C4-2B (cell line): ENCODE data around the gene THYN1.

ENCODE experiments used
- H3K27ac ChIP-seq: fragments of 450-650 bp; 2 replicates; pipeline ENCODE4 v1.5.1; 2017
- ZFX ChIP-seq: fragments of 450-650 bp; IDR thresholded peaks from 2 replicates; pipeline ENCODE4 v1.6.1; 2017
- TF ChIP-seq, protein P1 (sequence below): fragments of 450-650 bp; conservative IDR thresholded peaks from 2 replicates; pipeline ENCODE4 v1.5.1; 2017; ENCODE audit warnings: mild to moderate bottlenecking

Gene THYN1

DNA sequence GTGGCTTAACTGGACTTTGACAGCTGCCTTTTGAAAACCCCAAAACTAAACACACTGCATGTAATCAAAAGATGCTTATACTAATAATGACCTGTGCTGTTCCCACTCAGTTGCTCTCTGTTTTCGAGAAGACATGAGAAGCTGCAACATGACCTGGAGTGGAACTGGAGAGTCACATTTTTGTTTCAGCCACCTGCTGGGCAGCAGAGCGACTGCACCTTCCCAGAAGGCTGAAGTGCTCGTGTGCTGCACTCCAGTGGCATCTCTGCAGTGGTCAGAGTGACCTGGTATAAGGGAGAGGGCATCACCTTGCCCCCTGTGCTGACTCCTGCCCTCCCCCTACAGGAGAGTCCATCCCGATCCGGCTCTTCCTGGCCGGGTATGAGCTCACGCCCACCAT is 8.6 kb downstream of the THYN1 start:
- no peak overlapping the region for H3K27ac ChIP-seq
- TF ChIP-seq, protein P1, sequence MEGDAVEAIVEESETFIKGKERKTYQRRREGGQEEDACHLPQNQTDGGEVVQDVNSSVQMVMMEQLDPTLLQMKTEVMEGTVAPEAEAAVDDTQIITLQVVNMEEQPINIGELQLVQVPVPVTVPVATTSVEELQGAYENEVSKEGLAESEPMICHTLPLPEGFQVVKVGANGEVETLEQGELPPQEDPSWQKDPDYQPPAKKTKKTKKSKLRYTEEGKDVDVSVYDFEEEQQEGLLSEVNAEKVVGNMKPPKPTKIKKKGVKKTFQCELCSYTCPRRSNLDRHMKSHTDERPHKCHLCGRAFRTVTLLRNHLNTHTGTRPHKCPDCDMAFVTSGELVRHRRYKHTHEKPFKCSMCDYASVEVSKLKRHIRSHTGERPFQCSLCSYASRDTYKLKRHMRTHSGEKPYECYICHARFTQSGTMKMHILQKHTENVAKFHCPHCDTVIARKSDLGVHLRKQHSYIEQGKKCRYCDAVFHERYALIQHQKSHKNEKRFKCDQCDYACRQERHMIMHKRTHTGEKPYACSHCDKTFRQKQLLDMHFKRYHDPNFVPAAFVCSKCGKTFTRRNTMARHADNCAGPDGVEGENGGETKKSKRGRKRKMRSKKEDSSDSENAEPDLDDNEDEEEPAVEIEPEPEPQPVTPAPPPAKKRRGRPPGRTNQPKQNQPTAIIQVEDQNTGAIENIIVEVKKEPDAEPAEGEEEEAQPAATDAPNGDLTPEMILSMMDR = peak; percentile 46
- no peak for TF ChIP-seq ZFX

DNA sequence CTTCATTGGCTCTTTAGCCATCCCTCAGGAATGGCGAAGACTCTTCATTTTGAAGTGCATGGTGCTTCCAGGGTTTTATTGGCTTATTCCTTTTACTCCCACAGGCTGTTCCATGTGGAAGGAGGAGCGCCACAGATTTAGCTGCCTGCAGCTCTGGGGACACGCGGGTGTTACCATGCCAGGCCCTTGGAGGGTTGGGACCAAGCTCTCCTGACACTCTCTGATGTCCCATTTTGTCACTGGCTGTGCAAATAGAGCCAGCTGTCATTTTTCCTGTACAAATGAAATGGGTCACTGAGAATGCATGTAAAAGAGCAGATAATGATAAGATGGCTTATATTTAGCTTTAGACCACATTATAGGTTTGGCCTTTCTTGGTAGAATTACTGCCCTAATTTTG is 9.2 kb downstream of the THYN1 start:
- TF ChIP-seq, protein P1 = no peak
- TF ChIP-seq ZFX = no peak
- H3K27ac ChIP-seq = no peak overlapping the region

DNA sequence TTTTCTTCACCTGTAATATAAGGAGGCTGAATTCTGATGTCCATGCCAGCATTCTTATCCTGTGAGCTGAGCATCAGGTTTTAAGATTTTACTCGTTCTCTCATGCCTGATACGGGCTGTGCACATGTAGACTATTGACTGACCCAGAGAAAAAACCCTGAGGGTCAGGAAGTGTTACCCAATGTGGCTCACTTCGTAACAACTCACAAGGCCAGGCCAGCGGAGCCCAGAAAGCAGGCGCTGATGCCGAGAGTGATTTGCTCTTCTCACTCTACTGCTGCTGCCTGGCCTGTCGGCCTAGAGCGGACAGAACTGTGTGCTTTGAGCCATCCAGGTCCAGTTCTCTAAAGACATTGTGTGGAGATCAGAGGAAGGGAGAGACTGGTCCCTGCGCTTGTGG is 10.8 kb downstream of the THYN1 start:
- no peak overlapping the region for H3K27ac ChIP-seq

DNA sequence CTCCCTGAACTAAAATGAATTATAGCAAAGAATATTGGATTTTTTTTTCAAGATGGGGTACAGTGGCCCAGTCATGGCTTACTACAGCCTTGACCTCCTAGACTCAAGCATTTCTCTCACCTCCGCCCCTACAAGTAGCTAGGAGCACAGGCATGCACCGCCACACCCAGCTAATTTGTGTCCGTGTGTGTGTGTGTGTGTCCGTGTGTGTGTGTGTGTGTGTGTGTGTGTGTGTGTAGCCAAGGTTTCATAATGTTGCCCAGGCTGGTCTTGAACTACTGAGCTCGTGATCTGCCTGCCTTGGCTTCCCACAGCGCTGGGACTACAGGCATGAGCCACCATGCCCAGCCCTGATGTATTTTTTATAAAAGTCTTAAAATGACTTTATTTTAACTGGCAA is 12.6 kb downstream of the THYN1 start:
- no peak for TF ChIP-seq ZFX
- TF ChIP-seq, protein P1 = no peak
- H3K27ac ChIP-seq = no peak overlapping the region

More for the DNA sequence above, 10.8 kb downstream of the THYN1 start:
- TF ChIP-seq ZFX = no peak
- TF ChIP-seq, protein P1 = no peak

DNA sequence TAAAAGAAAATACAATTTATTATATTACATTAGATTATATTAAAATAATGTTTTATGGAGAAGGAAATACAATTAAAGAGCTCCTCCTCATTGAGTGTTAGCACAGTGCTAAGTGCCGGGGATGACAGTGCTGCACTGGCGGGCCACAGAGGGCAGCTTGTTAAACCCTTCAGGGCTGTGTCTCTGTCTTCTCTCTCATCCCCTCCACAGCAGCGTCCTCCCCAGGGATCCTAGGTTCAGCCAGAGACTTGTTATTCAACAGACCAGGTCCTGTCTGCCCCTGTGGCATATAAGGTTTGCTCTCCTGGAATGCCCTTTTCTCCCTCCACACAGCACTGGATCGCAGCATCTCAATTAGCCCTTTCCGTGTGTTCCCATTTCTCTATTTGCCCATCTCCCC is 14.2 kb downstream of the THYN1 start:
- TF ChIP-seq, protein P1 = no peak
- TF ChIP-seq ZFX = no peak
- H3K27ac ChIP-seq = no peak overlapping the region

DNA sequence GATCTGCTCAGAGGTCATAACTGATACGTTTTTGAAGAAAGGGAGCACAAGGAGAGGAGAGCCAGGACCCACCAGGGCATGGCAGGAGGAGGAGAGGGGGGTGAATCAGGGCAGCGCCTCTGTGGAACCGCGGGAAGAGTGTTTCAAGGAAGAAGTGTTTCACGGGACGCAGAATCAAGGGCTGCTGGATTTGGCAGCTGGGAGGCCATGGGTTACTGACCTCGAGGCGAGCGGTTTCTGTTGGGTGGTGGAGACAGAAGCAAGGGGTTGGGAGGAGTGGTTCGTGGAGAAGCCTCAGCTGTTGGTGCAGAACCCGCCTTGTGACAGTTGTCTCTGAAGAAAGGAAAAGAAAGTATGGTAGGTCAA is 15.6 kb downstream of the THYN1 start:
- TF ChIP-seq ZFX = no peak
- TF ChIP-seq, protein P1 = no peak
- no peak overlapping the region for H3K27ac ChIP-seq

GRCh38 chr11:134236834-134237556 is 16.2 kb downstream of the THYN1 start:
- TF ChIP-seq, protein P1 = no peak
- TF ChIP-seq ZFX = no peak
- H3K27ac ChIP-seq = no peak overlapping the region
